CD4-positive, CD25-positive, alpha-beta regulatory T cell (primary cell): ENCODE measurements around the gene DCAF15. TPM values are rescaled to one million over a fixed set of nuclear protein-coding genes. Genes with fewer than 3 reads are reported as not detected.
A peak's percentile ranks its signal among the peaks of the same experiment; 100 is the strongest.

Experiments
- ATAC-seq, 2 donors: fragments of 150-1000 bp; cut with Tn5 transposase; one replicate each; pipeline ENCODE4 v1.10.0; 2021; ENCODE audit warnings: low read depth in 2 of 2, moderate number of reproducible peaks in 2 of 2, moderate library complexity in 1 of 2
- DNase-seq, 3 donors: peaks; one replicate each; pipeline versions ENCODE4 v3.0.0 to v3.0.0-alpha.2; 2012 to 2022; ENCODE audit warnings: mixed read lengths in 1 of 3
- H3K27ac ChIP-seq: one replicate; pipeline ENCODE4 v1.7.0; 2013; ENCODE audit warnings: mild to moderate bottlenecking, low read length; ENCODE audit not compliant: insufficient read depth, poor library complexity, severe bottlenecking
- H3K27me3 ChIP-seq: one replicate; pipeline ENCODE4 v1.7.0; 2013; ENCODE audit warnings: low read length; ENCODE audit not compliant: control insufficient read depth, insufficient read depth
- H3K36me3 ChIP-seq: one replicate; pipeline ENCODE4 v1.7.0; 2013; ENCODE audit warnings: mild to moderate bottlenecking, low read length, moderate library complexity; ENCODE audit not compliant: control insufficient read depth, insufficient read depth
- H3K4me1 ChIP-seq: 2 replicates; pipeline ENCODE4 v1.7.0; 2013; ENCODE audit warnings: mild to moderate bottlenecking, low read length; ENCODE audit not compliant: insufficient read depth, control insufficient read depth, poor library complexity, severe bottlenecking
- H3K4me3 ChIP-seq: one replicate; pipeline ENCODE4 v1.7.0; 2013; ENCODE audit warnings: low read depth, mild to moderate bottlenecking, low read length, moderate library complexity
- H3K9me3 ChIP-seq, 2 experiments: 1 replicate in 1 of 2; 2 replicates in 1 of 2; pipeline ENCODE4 v1.7.0; 2013; ENCODE audit warnings: low read length in 2 of 2, mild to moderate bottlenecking in 1 of 2, moderate library complexity in 1 of 2; ENCODE audit not compliant: control insufficient read depth in 2 of 2
- H3K27ac Mint-ChIP-seq, 3 donors: one replicate each; pipeline ENCODE4 v1.8.0; 2020 to 2022; ENCODE audit warnings: mild to moderate bottlenecking in 3 of 3, mixed read lengths in 3 of 3, moderate library complexity in 2 of 3
- H3K27me3 Mint-ChIP-seq: one replicate; pipeline ENCODE4 v1.8.0; 2022; ENCODE audit warnings: mild to moderate bottlenecking, mixed read lengths
- H3K36me3 Mint-ChIP-seq: one replicate; pipeline ENCODE4 v1.8.0; 2020; ENCODE audit warnings: mixed read lengths
- H3K4me1 Mint-ChIP-seq, 4 donors: one replicate each; pipeline ENCODE4 v1.8.0; 2020 to 2022; ENCODE audit warnings: mixed read lengths in 4 of 4, mild to moderate bottlenecking in 1 of 4
- H3K4me3 Mint-ChIP-seq, 4 donors: one replicate each; pipeline ENCODE4 v1.8.0; 2020 to 2022; ENCODE audit warnings: mild to moderate bottlenecking in 4 of 4, mixed read lengths in 4 of 4, moderate library complexity in 3 of 4
- H3K9me3 Mint-ChIP-seq, 7 donors: one replicate each; pipeline ENCODE4 v1.8.0; 2020 to 2022; ENCODE audit warnings: mixed read lengths in 7 of 7, mild to moderate bottlenecking in 3 of 7, moderate library complexity in 2 of 7
- polyA plus RNA-seq, 4 donors: library from polyadenylated mRNA; unstranded; fragments of 300-500 nt; fragmentation: Illumina TruSeq; gene quantifications; one replicate each; pipeline ENCODE4 v1.2.3, GENCODE V29; 2021
- total RNA-seq: library from RNA; stranded (reverse); gene quantifications from one replicate; pipeline ENCODE4 v1.2.3, GENCODE V29; 2022

Gene DCAF15
- total and polyA plus RNA-seq, 5 donors from 2014 or later, result 5.3 to 82.9 (median 6.2) TPM

GRCh38 chr19:13909430-13909829, 42.9 kb upstream of the DCAF15 start:
- Histone ChIP-seq H3K36me3 (peaks cover 16% of the 10 kb centered on the region), H3K4me3 (no peak overlapping the region), H3K9me3 (no peaks in the 10 kb centered on the region), H3K4me1 (peaks cover 17% of the 10 kb centered on the region), H3K27me3 (no peaks in the 10 kb centered on the region), H3K27ac (no peak overlapping the region)
- H3K36me3 Mint-ChIP-seq, result peaks cover 11% of the 10 kb centered on the region
- H3K9me3 Mint-ChIP-seq, result no peaks in the 10 kb centered on the region
- ATAC-seq (no peak), DNase-seq (no peak)
- H3K27ac Mint-ChIP-seq, result no peak overlapping the region
- H3K4me1 Mint-ChIP-seq, result peaks cover 0 to 18% (median 6%) of the 10 kb centered on the region in 4 donors
- H3K4me3 Mint-ChIP-seq, result no peak overlapping the region
- H3K27me3 Mint-ChIP-seq, result no peaks in the 10 kb centered on the region

GRCh38 chr19:13913352-13913751, 39.0 kb upstream of the DCAF15 start:
- H3K4me1 ChIP-seq, result no peaks in the 10 kb centered on the region
- no peaks in the 10 kb centered on the region for H3K27me3 ChIP-seq
- Mint-ChIP-seq H3K4me1 (no peaks in the 10 kb centered on the region), H3K4me3 (no peak overlapping the region), H3K27ac (no peak overlapping the region), H3K36me3 (peaks cover 16% of the 10 kb centered on the region), H3K9me3 (no peaks in the 10 kb centered on the region), H3K27me3 (no peaks in the 10 kb centered on the region)
- no peak overlapping the region for H3K27ac ChIP-seq
- no peak for ATAC-seq
- no peaks in the 10 kb centered on the region for H3K9me3 ChIP-seq
- no peak overlapping the region for H3K4me3 ChIP-seq
- peaks cover 33% of the 10 kb centered on the region for H3K36me3 ChIP-seq
- no peak for DNase-seq

GRCh38 chr19:13914777-13915176, 37.5 kb upstream of the DCAF15 start:
- DNase-seq (no peak), ATAC-seq (no peak)
- no peaks in the 10 kb centered on the region for H3K27me3 Mint-ChIP-seq
- Histone ChIP-seq H3K4me1 (no peaks in the 10 kb centered on the region), H3K36me3 (peaks cover 34% of the 10 kb centered on the region), H3K27ac (no peak overlapping the region), H3K4me3 (no peak overlapping the region), H3K9me3 (no peaks in the 10 kb centered on the region), H3K27me3 (no peaks in the 10 kb centered on the region)
- no peak overlapping the region for H3K27ac Mint-ChIP-seq
- no peak overlapping the region for H3K4me3 Mint-ChIP-seq
- H3K36me3 Mint-ChIP-seq, result peaks cover 16% of the 10 kb centered on the region
- no peaks in the 10 kb centered on the region for H3K4me1 Mint-ChIP-seq
- no peaks in the 10 kb centered on the region for H3K9me3 Mint-ChIP-seq

DNA sequence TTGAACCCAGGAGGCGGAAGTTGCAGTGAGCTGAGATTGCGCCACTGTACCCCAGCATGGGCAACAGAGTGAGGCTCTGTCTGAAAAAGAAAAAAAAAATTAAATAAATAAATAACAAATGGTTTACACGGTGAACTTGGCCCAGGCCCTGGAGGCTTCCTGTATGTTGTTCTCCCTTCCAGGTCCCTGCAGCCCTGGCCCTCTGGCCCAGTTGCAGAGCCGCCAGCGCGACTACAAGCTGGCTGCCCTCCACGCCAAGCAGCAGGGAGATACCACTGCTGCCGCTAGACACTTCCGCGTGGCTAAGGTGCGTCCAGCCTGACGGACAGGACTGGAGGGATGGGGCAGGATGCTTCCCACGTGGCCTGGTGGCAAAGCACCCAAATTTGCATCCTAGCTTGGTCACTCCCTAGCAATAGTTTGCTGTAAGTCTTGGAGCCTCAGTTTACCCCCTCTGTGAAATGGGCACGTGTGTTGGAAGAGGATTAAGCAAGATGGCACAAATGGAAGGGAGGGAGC, 34.4 kb upstream of the DCAF15 start:
- no peak for ATAC-seq
- Histone ChIP-seq H3K9me3 (no peaks in the 10 kb centered on the region), H3K27ac (no peak overlapping the region), H3K4me1 (no peaks in the 10 kb centered on the region), H3K36me3 (peaks cover 38% of the 10 kb centered on the region), H3K27me3 (no peaks in the 10 kb centered on the region), H3K4me3 (no peak overlapping the region)
- H3K27ac Mint-ChIP-seq, result no peak overlapping the region
- no peak for DNase-seq
- peaks cover 21% of the 10 kb centered on the region for H3K36me3 Mint-ChIP-seq
- peaks cover 0 to 3% (median 0%) of the 10 kb centered on the region in 7 donors for H3K9me3 Mint-ChIP-seq
- peaks cover 0 to 4% (median 0%) of the 10 kb centered on the region in 4 donors for H3K4me1 Mint-ChIP-seq
- H3K27me3 Mint-ChIP-seq, result no peaks in the 10 kb centered on the region
- H3K4me3 Mint-ChIP-seq, result no peak overlapping the region

DNA sequence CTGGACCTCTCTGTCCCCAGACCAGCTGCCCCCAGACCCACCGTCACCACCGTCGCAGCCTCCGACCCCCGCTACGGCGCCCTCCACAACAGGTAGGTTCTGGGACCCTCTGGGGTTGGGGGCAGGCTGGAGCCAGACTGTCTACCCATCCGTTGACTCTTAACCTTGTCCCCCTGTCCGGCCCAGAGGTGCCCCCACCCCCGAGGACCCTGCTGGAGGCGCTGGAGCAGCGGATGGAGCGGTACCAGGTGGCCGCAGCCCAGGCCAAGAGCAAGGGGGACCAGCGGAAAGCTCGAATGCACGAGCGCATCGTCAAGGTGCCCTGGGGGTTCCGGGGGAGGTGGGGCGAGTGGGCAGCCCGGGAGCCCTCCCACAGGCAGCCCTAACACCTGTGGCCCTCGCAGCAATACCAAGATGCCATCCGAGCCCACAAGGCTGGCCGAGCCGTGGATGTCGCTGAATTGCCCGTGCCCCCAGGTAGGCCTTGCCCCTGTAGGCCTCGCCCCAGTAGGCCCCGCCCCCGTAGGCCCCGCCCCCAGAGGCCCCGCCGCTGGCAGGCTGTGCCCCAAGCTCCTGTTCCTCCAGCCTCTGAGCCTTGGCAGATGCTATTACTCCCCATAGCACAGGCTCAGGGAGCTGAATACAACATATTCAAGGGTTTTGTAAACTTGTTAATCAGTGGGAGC, 33.4 kb upstream of the DCAF15 start:
- H3K9me3 Mint-ChIP-seq, result peaks cover 0 to 3% (median 0%) of the 10 kb centered on the region in 7 donors
- H3K27me3 Mint-ChIP-seq, result no peaks in the 10 kb centered on the region
- Histone ChIP-seq H3K4me3 (no peak overlapping the region), H3K36me3 (peaks cover 37% of the 10 kb centered on the region), H3K9me3 (no peaks in the 10 kb centered on the region), H3K27ac (no peak overlapping the region), H3K27me3 (no peaks in the 10 kb centered on the region), H3K4me1 (no peaks in the 10 kb centered on the region)
- DNase-seq (no peak), ATAC-seq (no peak)
- H3K4me3 Mint-ChIP-seq, result no peak overlapping the region
- peaks cover 27% of the 10 kb centered on the region for H3K36me3 Mint-ChIP-seq
- peaks cover 0 to 4% (median 0%) of the 10 kb centered on the region in 4 donors for H3K4me1 Mint-ChIP-seq
- H3K27ac Mint-ChIP-seq, result no peak overlapping the region

DNA sequence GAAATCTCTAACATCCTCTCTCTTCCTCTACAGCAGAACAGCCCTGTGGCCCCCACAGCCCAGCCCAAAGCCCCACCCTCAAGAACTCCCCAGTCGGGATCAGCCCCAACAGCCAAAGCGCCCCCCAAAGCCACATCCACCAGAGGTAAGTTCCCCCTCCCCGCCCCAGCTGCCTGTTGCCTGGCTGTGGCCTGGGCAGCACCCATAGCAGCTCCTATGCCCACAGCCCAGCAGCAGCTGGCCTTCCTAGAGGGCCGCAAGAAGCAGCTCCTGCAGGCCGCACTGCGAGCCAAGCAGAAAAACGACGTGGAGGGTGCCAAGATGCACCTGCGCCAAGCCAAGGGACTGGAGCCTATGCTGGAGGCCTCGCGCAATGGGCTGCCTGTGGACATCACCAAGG, 31.8 kb upstream of the DCAF15 start:
- no peaks in the 10 kb centered on the region for H3K27me3 Mint-ChIP-seq
- Histone ChIP-seq H3K36me3 (peaks cover 33% of the 10 kb centered on the region), H3K27ac (no peak overlapping the region), H3K9me3 (no peaks in the 10 kb centered on the region), H3K27me3 (no peaks in the 10 kb centered on the region), H3K4me3 (no peak overlapping the region), H3K4me1 (no peaks in the 10 kb centered on the region)
- no peak overlapping the region for H3K4me3 Mint-ChIP-seq
- peaks cover 28% of the 10 kb centered on the region for H3K36me3 Mint-ChIP-seq
- peaks cover 0 to 3% (median 0%) of the 10 kb centered on the region in 7 donors for H3K9me3 Mint-ChIP-seq
- H3K27ac Mint-ChIP-seq, result peak overlapping the region in 1 of 3 donors; percentile 62
- ATAC-seq (no peak), DNase-seq (no peak)
- peaks cover 0 to 4% (median 0%) of the 10 kb centered on the region in 4 donors for H3K4me1 Mint-ChIP-seq

DNA sequence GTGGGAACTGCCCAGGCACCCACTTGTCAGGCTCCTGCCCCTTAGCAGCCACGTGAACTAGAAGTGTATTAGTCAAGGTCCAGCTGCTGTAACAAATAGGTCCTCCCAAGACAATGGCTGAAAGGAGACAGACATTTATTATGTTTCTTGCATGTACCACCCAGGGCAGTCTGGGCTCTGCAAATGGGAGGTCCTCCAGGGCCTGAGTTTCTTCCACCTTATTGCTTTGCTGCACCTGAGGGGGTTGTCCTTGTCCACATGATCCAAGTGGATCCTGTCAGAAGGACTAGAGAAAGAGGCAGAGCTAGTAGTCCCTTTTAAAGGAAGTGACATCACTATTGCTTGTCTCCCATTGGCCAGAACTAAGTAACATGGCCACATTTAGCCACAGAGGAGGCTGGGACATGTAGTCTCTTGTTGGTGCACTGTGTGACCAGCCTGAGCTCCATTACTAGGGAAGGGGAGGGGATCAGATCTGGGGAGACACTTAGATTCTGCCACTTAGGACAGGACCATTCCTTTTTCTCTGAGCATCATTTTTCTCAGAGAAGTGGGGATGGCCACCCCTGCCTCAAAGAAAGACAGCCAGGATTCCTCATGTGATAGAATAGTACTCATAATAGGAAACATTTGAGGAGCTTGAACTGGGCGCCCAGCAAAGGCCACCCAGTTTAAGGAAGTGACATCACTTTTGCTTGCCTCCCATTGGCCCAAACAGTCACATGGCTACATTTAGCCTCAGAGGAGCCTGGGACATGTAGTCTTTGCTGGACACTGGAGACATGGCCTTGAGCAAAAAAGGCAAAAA, 31.2 kb upstream of the DCAF15 start:
- peak in 2 of 3 donors; percentile 21 to 65 for DNase-seq
- peak in 1 of 2 donors; percentile 51 for ATAC-seq
- no peak overlapping the region for H3K27ac ChIP-seq
- Mint-ChIP-seq H3K9me3 (peaks cover 0 to 3% (median 0%) of the 10 kb centered on the region in 7 donors), H3K27ac (peak overlapping the region in 2 of 3 donors; percentile 62 to 80), H3K4me3 (no peak overlapping the region), H3K36me3 (peaks cover 28% of the 10 kb centered on the region), H3K4me1 (peaks cover 0 to 4% (median 0%) of the 10 kb centered on the region in 4 donors), H3K27me3 (no peaks in the 10 kb centered on the region)
- no peak overlapping the region for H3K4me3 ChIP-seq
- H3K4me1 ChIP-seq, result no peaks in the 10 kb centered on the region
- peaks cover 28% of the 10 kb centered on the region for H3K36me3 ChIP-seq
- H3K27me3 ChIP-seq, result no peaks in the 10 kb centered on the region
- H3K9me3 ChIP-seq, result no peaks in the 10 kb centered on the region
